ENCODE data around the gene ARHGAP21. TPM values are rescaled to one million over a fixed set of nuclear protein-coding genes. Genes with fewer than 3 reads are reported as not detected.

ARHGAP21 gene
- total and polyA plus RNA-seq, 9 of the 15 experiments (the other 6 are each of a cell fraction or from before 2014, with no cell fraction given): 13.6 to 145 (median 60.8) TPM

DNA sequence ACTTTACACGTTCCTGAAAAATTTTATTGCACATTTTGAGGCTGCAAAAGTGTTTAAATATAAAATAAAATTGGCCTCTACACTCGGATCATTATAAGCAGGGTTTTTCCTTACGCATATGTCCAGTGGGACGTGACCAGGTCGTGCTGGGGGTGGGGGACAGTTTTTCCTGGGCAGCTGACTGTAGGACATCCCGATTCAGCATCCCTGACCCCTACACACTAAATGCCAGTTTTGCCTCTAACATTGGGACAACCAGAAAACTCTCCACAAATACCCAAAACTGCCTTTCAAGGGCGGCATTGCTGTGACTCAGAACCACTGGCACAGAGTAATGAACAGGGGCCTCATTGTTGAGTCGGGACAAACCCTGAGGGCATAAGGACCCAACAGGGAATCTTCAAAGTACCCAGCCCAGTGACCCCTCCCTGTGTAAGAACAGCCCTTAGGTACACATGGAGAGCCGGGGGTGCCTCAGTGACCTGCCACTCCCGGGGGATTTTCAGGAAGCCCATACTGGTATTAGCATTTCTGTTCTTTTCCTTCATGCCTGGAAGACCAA is 170.6 kb downstream of the ARHGAP21 start:
- no peak overlapping the region for H3K4me3 ChIP-seq
- peaks cover 4 to 5% of the 10 kb centered on the region in 2 experiments; a peak in 4 of 5 replicates for H3K4me1 ChIP-seq (replicated peaks in 1 of 2; ENCODE audit: control insufficient read depth in 2 of 2, insufficient read depth in 2 of 2, low read length in 2 of 2)
- no peaks in the 10 kb centered on the region for H3K9me1 ChIP-seq (ENCODE audit: control insufficient read depth, insufficient read depth, low read length)
- intact Hi-C loops (cut with micrococcal nuclease) (no loop called here), in situ Hi-C loops (cut with MboI) (no loop called here)
- CTCF ChIA-PET (ENCODE audit: low intra/inter-chr PET ratio): interaction anchor here (0.6 kb wide), 1 partner anchor 34 kb away, joined by 3 read pairs; no protein-coding TSS in a partner anchor
- no TSS peak for BruUV-seq (replicated peaks)
- no peak overlapping the region for H3K9ac ChIP-seq (ENCODE audit: insufficient read depth in 1 of 2, low read depth in 2 of 2, low read length in 2 of 2)
- peaks cover 13 to 45% of the 10 kb centered on the region in 2 experiments; a peak in 4 of 5 replicates for H3K27me3 ChIP-seq (ENCODE audit: control insufficient read depth in 2 of 2, insufficient read depth in 2 of 2, low read length in 2 of 2)
- H4K20me1 ChIP-seq (replicated peaks; ENCODE audit: control insufficient read depth, insufficient read depth, low read length): no peaks in the 10 kb centered on the region
- POLR2A ChIA-PET: interaction anchor here (0.6 kb wide), 1 partner anchor 16 kb away, joined by 3 read pairs; no protein-coding TSS in a partner anchor
- ATAC-seq (no peak), FAIRE-seq (no peak), DNase-seq (ENCODE audit: extremely low read depth in 1 of 4, low spot score in 3 of 4) (no peak)
- no peaks in the 10 kb centered on the region for H3K79me2 ChIP-seq (ENCODE audit: control insufficient read depth, insufficient read depth, low read length)
- WGBS (ENCODE audit: insufficient coverage, low coverage, missing lambda C conversion rate): 23% methylated on average over 10 of the region's 10 CpGs
- TF ChIP-seq MIER1 (IDR thresholded peaks at IDR 0.05; ENCODE audit: low read depth) (no peak), ZBED1 (IDR thresholded peaks at IDR 0.05) (no peak), GTF2F1 (IDR thresholded peaks at IDR 0.05; ENCODE audit: low read depth, low read length) (no peak), TRIM28 (IDR thresholded peaks at IDR 0.05) (no peak), NFIC (IDR thresholded peaks at IDR 0.05) (no peak), ZNF140 (CRISPR knock-in tag; IDR thresholded peaks at IDR 0.05) (no peak)
- no peak overlapping the region for H2AFZ ChIP-seq (ENCODE audit: low read depth, low read length)
- H3K9me3 ChIP-seq (replicated peaks; ENCODE audit: control insufficient read depth, insufficient read depth, low read depth, low read length): no peaks in the 10 kb centered on the region
- no peak overlapping the region for H3K27ac ChIP-seq (ENCODE audit: extremely low read depth, low read depth, low read length)
- no peak overlapping the region for H3K4me2 ChIP-seq (ENCODE audit: insufficient read depth, low read length)
- H3K36me3 ChIP-seq (ENCODE audit: control insufficient read depth, insufficient read depth, low read length): no peaks in the 10 kb centered on the region
